Activated CD4-positive, CD25-positive, alpha-beta regulatory T cell (primary cell): ENCODE data around the gene ALG5.

Experiments
- DNase-seq, 4 experiments: peaks; one replicate each; lab custom pipeline; 2025; lab: John Stamatoyannopoulos, UW

The ALG5 gene

DNA sequence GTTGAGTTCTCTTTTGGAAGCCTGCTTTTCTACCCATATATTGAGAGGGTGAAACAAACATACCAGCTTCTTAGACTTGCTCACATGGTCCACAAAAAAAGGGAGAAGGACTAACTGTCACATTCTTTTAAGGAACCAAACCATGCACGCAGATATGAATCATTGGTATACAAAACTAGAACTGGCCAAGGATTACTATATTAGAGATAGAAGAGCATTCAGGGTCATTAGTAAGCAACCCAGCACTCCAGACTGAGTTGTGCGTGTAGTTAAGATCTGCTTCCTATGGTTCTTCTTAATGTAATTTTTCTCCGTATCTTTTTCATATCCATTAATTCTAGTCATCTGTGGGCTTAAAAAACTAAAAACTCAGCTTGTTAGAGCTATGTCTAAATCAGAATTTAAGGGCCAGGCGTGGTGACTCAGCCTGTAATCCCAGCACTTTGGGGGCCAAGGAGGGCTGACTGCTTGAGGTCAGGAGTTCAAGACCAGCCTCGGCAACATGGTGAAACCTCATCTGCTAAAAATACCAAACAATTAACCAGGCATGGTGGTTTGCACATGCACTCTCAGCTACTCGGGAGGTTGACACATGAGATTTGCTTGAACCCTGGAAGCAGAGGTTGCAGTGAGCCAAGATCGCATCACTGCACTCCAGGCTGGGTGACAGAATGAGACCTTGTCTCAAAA lies 19.6 kb downstream of the ALG5 start:
- DNase-seq, result no peak

DNA sequence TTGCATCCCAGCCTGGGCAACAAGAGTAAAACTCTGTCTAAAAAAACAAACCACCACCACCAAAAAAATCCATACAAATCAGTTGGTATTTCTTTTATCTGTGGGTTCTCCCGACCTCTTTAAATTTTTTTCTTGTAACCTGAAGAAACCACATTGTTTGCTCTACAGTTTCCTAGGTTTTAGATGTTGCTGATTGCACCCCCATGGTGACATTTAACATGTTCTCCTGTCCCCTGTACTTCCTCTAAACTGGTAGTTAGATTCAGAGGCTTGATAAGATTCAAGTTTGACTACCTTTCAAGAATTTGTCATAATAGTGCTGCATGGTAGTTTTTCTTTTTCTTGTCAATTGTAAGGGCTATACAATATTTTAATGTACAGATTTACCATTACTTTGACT lies 24.0 kb downstream of the ALG5 start:
- no peak for DNase-seq

DNA sequence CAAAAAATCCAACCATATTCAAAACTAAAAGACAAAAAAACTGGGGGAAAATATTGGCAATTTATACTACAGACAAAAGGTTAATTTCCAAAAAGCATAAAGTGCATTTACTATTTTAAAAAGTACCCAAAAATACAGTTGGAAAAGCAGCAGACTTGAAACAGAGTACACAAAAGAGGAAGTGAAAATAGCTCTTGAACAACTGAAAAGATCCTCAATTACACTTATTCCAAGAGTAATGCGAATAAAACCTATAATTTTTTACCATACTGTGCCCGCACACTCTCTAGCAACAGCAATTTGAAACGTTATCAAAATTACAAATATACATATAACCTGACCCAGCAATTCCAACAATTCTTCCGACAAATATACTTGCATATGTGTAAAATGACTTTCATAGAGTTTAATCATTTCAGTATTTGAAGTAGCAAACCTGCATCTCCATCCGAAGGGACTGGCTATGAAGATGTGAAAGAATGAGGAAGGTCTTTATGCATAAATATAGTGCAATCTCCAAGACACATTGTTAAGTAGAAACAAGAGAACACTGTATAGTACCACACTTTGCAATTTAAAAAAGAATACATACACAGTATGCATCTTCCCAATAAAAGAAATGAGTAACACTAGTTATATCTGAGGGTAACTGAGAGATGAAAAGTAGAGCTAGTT lies 25.4 kb downstream of the ALG5 start:
- DNase-seq, result no peak

DNA sequence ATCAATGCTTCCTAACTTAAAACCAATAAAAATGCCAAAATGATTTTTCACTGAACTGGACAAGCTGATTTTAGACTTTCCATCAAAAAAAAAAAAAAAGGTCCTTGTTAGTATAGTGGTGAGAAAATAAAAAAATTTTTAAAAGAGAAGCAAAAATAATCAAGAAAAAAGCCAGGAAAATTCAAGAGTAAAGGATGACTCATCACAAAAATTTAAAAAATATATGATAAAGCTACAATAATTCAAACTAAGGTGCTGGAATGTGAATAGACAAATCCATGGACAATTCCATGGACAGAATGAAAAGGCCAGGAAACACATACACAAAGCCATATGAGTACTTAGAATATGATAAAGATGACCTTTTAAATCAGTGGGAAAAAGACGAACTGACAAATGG lies 26.1 kb downstream of the ALG5 start:
- no peak for DNase-seq

DNA sequence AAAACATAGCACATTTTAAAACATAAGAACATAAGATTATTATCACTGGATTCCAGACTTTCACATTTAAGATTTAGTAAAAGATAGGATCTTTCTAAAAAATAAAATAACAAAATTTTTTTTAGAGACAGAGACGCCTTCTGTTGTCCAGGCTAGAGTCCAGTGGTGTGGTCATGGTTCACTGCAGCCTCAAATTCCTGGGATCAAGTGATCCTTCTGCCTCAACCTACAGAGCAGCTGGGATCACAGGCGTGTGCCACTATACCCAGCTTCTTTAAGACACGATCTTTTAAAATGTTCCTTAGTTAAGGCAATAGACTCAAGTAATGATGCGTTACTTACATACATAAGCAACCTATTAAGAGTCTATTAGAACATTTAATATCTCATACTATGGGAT lies 32.7 kb downstream of the ALG5 start:
- DNase-seq, result no peak

DNA sequence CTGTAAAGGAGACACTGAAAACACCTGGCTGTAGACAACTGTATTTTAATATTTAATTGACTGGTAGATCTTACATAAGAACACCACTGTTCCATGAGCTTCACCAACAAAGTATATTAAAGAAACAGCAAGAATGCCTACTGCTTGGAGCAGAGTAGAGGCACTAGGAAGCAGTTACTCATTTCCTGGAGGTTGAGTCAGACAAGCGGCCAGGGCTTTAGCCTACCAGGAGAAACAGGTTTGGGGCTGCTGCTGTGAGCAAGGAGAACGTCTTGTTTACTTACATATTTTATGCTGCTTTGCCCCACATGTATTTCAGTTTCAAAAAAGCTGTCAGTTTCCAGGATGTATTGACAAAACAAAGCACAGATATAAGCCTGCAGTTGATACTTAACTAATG lies 33.4 kb downstream of the ALG5 start:
- no peak for DNase-seq

DNA sequence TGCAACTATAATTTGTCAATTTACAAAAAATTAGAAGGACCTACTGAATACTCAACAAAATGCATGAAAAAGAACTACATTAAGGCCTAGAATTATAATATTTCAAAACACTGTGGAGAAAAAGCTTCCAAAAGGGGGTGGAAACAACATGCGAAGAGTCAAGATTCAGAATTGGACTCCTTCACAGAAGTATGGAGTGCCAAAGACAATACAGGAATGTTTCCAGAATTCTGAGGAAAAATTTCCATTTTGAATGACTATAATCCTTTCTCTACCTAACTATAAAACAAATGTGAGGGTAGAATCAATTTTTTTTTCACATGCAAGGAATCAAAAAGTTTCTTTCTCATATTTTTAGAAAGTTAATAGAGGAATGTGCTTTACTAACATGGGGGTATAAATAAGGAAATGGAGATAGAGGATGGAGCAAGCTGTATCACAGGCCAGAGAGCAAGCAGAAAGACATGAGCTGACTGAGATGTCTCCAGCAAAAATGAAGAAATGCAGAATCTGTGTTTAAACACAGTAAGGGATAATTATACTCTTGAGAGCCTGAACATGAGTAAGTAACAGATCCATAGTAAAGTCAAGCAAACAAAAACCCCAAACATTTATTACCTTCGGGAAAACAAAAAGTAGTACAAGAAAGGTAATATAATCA lies 39.6 kb downstream of the ALG5 start:
- no peak for DNase-seq

DNA sequence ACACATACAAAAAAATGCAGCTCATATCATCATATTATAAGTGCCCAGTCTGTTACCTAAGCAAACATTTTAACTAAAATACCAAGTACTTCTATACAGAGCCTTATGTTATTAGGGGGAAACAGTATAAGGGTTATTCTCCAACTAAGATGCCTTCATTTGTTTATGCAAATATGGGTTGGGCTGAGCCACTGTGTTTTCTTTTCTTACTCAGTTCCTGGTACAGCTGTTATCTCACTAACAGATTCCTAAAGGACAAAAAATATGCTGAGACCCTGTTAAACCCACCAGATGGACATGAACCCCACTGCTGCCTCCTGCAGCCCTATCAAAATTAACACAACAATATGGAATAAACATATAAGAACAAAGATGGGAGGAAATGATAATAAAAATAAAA lies 44.6 kb downstream of the ALG5 start:
- no peak for DNase-seq

DNA sequence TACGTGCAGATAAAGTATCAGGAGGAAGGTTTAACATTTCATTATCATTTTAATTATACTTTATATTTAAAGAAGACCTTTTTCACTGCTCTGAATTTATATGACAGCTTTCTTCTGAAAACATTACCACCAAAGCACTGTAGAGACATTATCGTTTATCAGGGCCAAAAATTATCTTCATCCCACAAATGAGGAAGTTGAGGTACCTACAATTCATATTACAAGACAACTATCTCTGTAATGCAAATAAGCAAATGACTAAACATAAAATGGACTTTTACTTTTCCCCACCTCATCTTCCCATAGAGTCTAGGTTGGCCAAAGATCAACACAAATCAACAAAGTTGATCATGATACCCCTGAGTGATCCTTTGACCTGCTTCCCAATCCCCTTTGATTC lies 48.2 kb downstream of the ALG5 start:
- DNase-seq, result no peak

DNA sequence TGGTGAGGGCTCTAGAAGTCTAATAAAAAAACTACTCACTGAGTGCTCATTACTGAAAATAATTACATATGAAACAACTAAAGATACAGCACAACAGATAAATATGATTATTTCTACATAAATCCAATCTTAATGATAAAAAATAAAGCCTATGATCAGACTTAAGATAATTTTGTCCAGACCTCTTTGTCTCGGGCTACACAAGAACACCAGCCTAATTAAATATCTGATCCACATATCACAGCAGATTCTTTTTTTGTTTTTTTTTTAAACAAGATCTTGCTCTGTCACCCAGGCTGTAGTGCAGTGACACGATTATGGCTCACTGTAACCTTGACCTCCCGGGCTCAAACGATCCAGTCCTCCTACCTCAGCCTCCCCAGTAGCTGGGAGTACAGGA lies 48.8 kb downstream of the ALG5 start:
- DNase-seq, result no peak

DNA sequence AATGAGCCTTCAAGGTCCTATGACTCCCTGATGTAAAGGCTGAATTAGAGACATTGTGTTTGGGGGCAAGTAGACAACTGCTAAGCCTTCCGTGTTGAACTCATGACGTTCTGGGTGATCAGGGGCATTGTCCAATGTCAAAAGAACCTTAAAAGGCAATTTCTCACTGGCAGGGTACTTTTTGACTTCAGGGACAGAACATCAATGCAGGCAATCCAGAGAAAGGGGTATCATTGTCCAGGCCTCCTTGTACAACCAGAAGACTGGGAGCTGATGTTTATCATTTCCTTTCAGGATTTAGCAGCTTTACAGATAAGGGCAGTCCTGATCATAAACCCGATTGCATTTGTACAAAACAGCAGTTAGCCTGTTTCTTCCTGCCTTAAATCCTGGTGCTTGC lies 54.1 kb downstream of the ALG5 start:
- DNase-seq, result no peak

DNA sequence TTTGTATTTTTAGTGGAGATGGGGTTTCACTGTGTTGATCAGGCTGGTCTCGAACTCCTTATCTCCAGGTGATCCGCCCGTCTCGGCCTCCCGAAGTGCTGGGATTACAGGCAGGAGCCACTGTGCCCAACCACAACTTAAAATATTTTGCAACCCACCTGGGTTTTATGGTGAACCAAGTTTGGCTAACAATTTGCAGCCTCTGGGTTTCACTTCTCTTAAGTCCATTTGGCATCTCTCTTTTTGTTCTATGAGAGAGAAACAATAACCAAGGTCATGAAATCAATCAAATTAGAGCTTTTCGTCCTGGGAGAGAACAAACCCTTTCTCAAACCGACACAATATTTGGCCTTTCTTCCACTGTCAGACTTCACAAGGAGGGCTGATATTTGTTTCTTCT lies 73.5 kb downstream of the ALG5 start:
- no peak for DNase-seq

DNA sequence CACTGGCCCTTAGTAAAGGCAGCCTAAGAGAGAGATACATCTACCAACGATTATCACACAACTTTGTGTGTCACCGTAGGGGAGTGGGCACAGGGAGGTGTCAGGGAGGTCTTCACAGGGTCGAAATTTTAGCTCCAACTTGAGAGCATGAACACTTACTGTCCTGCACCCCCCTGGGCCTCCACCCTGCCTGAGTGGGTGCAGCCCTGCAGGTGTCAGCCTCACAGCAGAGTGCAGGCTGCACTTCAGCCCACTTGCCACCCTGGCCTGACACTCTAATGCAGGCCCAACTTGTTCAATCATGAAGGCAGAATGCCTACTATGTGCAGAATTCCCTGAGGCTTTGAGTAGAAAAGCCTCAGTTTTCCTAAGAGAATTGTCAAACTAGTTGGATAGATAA lies 75.1 kb downstream of the ALG5 start:
- DNase-seq, result no peak

DNA sequence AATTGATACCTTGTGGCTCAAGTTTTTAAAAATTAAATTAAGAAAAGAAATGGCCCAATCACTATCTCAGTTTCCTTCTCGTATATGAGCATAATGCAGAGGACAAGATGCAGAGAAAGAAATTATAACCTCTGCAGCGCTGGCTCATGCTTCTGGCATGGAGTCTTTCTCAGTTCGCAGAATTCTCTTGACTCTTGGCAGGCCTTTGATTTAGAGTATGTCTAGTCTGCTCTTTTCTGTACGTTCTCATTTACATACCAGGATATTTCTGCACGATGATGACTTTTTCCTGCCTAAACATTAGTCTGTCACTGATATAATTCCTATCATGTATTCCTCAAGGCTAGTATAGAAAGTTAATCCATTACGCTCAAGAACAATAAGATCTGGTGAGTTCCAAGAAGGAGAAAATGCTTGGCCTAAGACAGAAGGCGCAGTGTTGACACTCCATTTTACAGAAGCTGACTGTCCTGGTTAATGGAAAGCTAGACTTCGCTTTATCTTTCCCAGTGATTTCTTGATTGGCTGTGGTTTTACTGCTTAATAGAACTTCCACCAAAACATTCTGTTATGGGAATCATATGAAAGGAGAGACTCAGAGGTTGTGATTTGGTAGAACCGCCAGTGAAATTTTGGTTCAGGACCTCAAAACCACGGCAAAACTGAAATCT lies 77.4 kb downstream of the ALG5 start:
- DNase-seq, result no peak

DNA sequence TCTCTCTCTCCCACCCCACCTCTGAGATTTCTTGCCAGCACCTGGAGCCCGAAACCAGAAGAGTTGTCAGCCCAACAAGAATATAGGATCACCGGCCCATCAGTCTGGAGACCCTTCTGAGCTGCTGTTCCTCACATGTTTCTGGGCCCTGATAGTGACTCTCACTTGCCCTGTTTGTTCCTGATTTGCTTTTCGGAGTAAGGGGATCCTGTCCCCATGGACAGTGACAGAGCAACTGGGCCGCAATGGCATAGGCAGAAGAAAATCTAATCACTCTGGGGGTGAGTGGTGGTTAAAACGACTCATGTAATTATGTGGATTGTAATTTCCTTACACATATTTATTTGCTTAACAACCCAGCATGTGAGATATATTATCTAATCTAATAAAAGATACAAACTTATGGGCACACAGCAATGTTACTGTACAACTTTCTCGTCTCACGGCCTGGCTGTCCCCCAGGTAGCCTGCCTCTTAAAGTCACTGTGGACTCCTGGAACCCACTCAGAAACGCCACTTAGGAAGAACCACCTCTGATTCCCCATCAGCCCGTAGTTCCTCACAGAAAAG lies 78.4 kb downstream of the ALG5 start:
- DNase-seq, result no peak

DNA sequence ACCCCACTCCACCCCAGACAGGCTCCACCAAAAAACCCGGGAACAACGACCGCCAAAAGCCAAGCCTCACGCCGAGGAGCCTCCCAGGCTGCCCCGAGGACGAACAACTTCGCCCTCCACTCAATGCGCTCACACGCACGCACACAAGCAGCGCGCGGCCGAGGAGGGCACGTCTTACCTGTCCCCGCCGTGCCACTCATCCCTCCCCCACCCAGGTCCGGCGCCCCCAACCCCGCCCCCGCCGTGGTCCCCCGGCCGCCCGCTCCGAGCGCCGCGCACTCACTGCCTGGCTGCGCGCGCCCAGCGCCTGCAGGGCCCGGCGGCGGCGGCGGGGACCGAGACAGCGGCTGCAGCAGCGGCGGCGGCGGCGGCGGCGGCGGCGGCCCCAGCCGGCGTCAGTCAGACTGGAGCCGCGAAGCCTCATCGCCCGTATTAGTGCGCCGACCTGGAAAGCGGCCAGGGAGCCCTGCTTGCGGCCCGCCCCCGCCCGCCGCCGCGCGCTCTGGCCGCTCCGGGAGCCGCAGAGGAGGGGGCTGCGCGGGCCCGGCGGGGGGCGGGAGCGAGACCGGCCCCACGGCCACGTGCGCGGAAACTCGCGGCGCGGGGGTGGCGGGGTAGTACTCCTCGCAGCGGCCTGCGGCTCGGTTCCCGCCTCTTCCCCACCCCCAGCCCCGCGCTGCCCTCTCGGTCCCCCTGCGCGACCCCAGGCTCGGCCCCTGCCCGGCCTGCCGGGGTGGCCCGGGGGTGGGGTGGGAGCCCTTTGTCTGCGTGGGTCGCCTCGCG lies 79.1 kb downstream of the ALG5 start, which contains the start of gene SMAD9:
TSS of gene SMAD9 (minus strand) at position 406 of the 783 bp plus-strand sequence. CDS start 40,549 bp downstream, outside the sequence.
- no peak for DNase-seq

DNA sequence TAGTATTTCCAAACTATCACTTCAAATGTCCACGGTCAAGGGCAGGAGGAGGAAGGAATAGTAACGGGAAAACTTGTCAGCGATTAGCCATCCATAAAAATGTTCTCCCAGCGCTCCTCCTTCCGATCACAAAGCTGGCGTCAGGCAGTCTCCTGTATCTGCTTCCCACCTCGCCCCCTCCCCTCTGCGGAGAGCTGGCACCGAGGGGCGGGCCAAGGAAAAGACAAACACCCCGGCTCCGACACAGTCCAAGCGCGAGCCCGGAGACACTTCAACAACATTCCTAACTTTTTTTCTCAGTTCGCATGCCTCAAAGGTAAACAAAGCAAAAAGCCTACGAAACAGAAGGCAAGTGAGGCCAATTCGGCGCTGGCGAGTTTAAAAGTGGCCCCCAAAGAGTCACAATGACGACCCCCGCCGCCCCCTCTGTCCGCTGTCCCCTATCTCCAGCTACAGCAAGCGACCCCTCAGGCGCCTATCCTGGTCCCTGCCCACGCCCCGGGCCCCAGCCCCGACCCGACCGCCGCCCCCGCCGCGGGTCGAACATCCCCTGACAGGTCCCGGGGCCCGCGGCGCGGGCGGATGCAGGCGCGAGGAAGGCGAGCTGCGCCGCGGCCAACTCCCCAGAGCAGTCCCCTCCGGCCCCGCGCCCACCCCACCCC lies 79.8 kb downstream of the ALG5 start:
- no peak for DNase-seq

DNA sequence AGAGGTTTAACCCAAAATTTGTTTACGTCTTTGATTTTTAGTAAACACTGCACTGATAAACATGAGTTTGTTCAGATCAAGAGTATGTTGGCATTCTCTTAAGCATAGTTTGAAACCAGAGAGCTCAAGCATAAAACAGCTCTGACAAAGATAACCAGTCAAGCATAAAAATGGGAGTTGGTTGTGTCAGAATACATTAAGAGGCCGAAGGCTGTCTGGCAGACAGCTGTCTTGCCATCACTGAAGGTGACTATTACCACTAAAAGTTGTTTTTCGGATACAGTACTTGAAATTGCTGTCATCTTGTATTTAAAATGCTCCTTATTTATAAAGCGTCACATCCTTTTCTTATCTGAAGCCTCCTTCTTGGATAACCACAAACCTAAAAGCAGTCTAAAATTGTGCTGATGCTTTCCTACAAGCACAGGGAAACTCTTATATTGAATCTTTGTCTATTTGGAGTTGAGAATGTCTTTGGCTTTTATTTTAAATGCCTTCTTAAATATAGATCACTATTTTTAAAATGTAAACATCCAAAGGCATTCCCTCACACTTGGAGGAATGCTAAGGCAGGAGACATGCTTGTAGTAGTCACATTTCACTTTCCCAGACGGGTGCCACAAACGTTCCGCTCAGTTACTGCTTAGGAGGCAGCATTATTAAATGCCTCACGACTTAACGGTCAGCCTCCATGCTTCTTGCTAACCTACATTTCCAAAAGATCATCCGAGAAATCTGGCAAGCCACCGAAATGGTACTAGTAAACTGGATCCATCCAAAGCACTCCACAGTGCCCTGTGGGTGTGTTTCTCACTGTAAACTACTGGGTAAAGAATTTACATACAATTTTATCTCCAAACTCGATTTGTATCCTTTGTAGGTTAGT lies 80.7 kb downstream of the ALG5 start:
- no peak for DNase-seq

DNA sequence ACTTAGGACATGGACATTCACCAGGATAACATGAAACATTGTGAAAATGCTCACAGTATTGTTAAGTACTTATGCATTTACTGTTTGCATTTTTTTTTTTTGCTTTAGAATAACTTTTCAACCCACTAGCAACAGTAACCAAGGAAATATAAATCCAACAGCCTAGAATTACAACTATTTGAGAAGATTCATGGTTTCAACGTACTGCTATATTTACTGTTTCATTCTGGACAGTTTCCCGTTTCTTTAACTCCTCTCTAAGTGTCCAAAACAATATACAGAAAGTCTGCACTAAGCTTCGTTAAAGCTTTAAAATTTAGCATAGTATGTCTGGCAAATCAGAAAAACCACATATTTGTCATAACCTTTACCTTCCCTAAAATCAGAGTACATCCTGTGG lies 81.8 kb downstream of the ALG5 start:
- no peak for DNase-seq
